ENCODE measurements around the gene PSME3IP1. TPM values are rescaled to one million over a fixed set of nuclear protein-coding genes. Genes with fewer than 3 reads are reported as not detected.

Gene PSME3IP1
- total and polyA plus RNA-seq, 9 of the 15 experiments (the other 6 are each of a cell fraction or from before 2014, with no cell fraction given), result 63.8 to 187 (median 142) TPM

DNA sequence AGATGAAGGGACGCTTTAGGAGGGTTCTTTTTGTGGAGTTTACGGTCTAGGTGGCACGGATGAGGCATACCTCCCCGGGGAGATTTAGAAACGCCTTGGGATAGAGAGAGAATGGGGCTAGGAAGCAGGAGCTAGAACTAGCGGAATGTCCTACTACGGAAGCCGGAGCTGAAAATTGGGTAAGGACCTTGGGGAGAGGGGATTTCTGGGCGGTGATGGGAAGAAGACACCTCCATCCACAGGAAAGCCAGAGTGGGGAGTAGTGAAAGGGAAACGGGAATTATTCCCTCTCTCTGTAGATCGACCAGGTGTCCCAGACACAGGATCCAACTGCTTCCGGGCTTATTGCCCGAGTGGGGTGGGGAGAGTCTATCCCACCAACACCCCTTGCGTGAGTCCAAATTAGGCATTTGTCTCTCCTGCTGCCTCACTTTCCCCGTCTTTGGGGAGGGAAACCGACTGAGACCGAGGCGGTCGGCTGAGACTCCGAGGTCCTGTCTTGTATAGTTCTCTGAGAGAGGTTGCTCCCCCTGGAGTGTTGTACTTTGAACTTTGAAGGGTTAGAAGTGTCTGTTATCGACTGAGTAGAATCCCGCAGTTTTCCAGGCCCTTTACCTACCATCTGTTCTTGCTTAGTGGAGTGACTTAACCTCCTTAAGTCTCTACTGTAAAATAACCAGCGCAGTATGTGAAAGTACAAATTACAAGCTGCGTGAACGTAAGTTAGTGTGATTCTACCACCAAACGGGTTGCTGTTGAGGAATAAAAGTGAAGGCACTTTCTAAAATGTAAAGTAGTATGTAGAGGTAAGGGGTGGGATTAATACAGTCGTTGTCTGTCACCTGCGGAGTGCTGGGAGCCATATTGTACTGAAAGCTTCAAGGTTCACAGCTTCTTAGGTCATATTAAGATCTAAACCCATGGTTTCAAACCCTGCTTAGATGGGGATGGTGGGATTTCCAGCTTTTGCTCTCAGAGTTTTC lies 1.3 kb upstream of the PSME3IP1 start (continued):
- TF ChIP-seq, protein P1, sequence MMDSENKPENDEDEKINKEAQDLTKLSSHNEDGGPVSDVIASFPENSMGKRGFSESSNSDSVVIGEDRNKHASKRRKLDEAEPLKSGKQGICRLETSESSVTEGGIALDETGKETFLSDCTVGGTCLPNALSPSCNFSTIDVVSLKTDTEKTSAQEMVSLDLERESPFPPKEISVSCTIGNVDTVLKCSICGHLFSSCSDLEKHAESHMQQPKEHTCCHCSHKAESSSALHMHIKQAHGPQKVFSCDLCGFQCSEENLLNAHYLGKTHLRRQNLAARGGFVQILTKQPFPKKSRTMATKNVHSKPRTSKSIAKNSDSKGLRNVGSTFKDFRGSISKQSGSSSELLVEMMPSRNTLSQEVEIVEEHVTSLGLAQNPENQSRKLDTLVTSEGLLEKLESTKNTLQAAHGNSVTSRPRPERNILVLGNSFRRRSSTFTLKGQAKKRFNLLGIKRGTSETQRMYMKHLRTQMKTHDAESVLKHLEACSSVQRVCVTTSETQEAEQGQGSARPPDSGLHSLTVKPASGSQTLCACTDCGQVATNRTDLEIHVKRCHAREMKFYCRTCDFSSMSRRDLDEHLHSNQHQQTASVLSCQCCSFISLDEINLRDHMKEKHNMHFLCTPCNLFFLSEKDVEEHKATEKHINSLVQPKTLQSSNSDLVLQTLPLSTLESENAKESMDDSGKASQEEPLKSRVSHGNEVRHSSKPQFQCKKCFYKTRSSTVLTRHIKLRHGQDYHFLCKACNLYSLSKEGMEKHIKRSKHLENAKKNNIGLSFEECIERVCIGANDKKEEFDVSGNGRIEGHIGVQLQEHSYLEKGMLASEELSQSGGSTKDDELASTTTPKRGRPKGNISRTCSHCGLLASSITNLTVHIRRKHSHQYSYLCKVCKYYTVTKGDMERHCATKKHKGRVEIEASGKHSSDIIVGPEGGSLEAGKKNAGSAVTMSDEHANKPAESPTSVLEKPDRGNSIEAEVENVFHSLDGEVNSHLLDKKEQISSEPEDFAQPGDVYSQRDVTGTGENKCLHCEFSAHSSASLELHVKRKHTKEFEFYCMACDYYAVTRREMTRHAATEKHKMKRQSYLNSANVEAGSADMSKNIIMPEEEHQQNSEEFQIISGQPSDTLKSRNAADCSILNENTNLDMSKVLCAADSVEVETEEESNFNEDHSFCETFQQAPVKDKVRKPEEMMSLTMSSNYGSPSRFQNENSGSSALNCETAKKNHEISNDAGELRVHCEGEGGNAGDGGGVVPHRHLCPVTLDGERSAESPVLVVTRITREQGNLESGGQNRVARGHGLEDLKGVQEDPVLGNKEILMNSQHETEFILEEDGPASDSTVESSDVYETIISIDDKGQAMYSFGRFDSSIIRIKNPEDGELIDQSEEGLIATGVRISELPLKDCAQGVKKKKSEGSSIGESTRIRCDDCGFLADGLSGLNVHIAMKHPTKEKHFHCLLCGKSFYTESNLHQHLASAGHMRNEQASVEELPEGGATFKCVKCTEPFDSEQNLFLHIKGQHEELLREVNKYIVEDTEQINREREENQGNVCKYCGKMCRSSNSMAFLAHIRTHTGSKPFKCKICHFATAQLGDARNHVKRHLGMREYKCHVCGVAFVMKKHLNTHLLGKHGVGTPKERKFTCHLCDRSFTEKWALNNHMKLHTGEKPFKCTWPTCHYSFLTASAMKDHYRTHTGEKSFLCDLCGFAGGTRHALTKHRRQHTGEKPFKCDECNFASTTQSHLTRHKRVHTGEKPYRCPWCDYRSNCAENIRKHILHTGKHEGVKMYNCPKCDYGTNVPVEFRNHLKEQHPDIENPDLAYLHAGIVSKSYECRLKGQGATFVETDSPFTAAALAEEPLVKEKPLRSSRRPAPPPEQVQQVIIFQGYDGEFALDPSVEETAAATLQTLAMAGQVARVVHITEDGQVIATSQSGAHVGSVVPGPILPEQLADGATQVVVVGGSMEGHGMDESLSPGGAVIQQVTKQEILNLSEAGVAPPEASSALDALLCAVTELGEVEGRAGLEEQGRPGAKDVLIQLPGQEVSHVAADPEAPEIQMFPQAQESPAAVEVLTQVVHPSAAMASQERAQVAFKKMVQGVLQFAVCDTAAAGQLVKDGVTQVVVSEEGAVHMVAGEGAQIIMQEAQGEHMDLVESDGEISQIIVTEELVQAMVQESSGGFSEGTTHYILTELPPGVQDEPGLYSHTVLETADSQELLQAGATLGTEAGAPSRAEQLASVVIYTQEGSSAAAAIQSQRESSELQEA (IDR thresholded peaks at IDR 0.05; ENCODE audit: low read depth), result peak; percentile 81
- TF ChIP-seq ZNF143 (CRISPR knock-in tag; IDR thresholded peaks at IDR 0.05) (no peak), POU5F1 (IDR thresholded peaks at IDR 0.05; ENCODE audit: borderline replicate concordance, low read depth, low read length, partially characterized antibody) (no peak), MYNN (IDR thresholded peaks at IDR 0.05) (0 out of 2 replicates have a peak, but pooled peaks have one; percentile 10), MYNN (CRISPR knock-in tag; IDR thresholded peaks at IDR 0.05) (no peak), C11orf30 (IDR thresholded peaks at IDR 0.05; ENCODE audit: low read depth) (no peak), ZNF707 (CRISPR knock-in tag; conservative IDR thresholded peaks at IDR 0.05) (no peak), ZNF23 (CRISPR knock-in tag; IDR thresholded peaks at IDR 0.05) (no peak), FOXK1 (CRISPR knock-in tag; IDR thresholded peaks at IDR 0.05; ENCODE audit: borderline replicate concordance) (0 out of 2 replicates have a peak, but pooled peaks have one; percentile 10), ZNF408 (CRISPR knock-in tag; IDR thresholded peaks at IDR 0.05; ENCODE audit: low read depth) (no peak), SMARCC2 (IDR thresholded peaks at IDR 0.05; ENCODE audit: low read depth) (no peak), RBBP5 (IDR thresholded peaks at IDR 0.05; ENCODE audit: borderline replicate concordance, insufficient read depth, low read length, poor library complexity, severe bottlenecking) (peak; percentile 29), ZNF785 (CRISPR knock-in tag; IDR thresholded peaks at IDR 0.05) (no peak)
- TF ChIP-seq, protein P2, sequence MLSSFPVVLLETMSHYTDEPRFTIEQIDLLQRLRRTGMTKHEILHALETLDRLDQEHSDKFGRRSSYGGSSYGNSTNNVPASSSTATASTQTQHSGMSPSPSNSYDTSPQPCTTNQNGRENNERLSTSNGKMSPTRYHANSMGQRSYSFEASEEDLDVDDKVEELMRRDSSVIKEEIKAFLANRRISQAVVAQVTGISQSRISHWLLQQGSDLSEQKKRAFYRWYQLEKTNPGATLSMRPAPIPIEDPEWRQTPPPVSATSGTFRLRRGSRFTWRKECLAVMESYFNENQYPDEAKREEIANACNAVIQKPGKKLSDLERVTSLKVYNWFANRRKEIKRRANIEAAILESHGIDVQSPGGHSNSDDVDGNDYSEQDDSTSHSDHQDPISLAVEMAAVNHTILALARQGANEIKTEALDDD (IDR thresholded peaks at IDR 0.05), result peak; percentile 15; the same call in 1 of the 2 replicates
- TF ChIP-seq, protein P3, sequence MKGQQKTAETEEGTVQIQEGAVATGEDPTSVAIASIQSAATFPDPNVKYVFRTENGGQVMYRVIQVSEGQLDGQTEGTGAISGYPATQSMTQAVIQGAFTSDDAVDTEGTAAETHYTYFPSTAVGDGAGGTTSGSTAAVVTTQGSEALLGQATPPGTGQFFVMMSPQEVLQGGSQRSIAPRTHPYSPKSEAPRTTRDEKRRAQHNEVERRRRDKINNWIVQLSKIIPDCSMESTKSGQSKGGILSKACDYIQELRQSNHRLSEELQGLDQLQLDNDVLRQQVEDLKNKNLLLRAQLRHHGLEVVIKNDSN (CRISPR knock-in tag; IDR thresholded peaks at IDR 0.05), result no peak
- TF ChIP-seq, protein P4, sequence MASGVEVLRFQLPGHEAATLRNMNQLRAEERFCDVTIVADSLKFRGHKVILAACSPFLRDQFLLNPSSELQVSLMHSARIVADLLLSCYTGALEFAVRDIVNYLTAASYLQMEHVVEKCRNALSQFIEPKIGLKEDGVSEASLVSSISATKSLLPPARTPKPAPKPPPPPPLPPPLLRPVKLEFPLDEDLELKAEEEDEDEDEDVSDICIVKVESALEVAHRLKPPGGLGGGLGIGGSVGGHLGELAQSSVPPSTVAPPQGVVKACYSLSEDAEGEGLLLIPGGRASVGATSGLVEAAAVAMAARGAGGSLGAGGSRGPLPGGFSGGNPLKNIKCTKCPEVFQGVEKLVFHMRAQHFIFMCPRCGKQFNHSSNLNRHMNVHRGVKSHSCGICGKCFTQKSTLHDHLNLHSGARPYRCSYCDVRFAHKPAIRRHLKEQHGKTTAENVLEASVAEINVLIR (CRISPR knock-in tag; IDR thresholded peaks at IDR 0.05), result no peak

All from K562 (cell line).